WERI-Rb-1 (cell line): ENCODE measurements around the gene SLC7A5.

Experiments used
- DNase-seq: peaks from one replicate; pipeline ENCODE4 v3.0.0-alpha.2; 2020
- H3K27ac ChIP-seq: fragments of 250-450 bp; sonication (Bioruptor Pico); 2 replicates; pipeline ENCODE4 v1.5.1; 2020; ENCODE audit warnings: mild to moderate bottlenecking, moderate library complexity
- H3K27me3 ChIP-seq: fragments of 250-450 bp; sonication (Bioruptor Pico); 2 replicates; pipeline ENCODE4 v1.5.1; 2021; ENCODE audit warnings: mild to moderate bottlenecking, low read depth, moderate library complexity; ENCODE audit not compliant: insufficient read depth, severe bottlenecking
- H3K36me3 ChIP-seq: fragments of 250-450 bp; sonication (Bioruptor Pico); 2 replicates; pipeline ENCODE4 v1.5.1; 2020; ENCODE audit warnings: mild to moderate bottlenecking, moderate library complexity
- H3K4me3 ChIP-seq: 2 replicates; pipeline ENCODE4 v1.5.1; 2011; ENCODE audit warnings: low read depth, mild to moderate bottlenecking, control low read depth, low read length
- H3K9me3 ChIP-seq: fragments of 250-450 bp; sonication (Bioruptor Pico); 2 replicates; pipeline ENCODE4 v1.5.1; 2021; ENCODE audit warnings: mild to moderate bottlenecking, moderate library complexity; ENCODE audit not compliant: severe bottlenecking
- CTCF ChIP-seq: IDR thresholded peaks from 2 replicates; pipeline ENCODE4 v1.5.1; 2011; ENCODE audit warnings: low read depth, mild to moderate bottlenecking, control low read depth, inconsistent platforms, low read length

Gene SLC7A5

GRCh38 chr16:87834668-87835473, 34.4 kb downstream of the SLC7A5 start:
- Histone ChIP-seq H3K36me3 (peaks cover 48% of the 10 kb centered on the region), H3K4me3 (no peak overlapping the region), H3K9me3 (no peaks in the 10 kb centered on the region), H3K27me3 (no peaks in the 10 kb centered on the region), H3K27ac (peak overlapping the region; percentile 84)
- no peak for TF ChIP-seq CTCF
- peak; percentile 86 for DNase-seq

- peaks cover 43% of the 10 kb centered on the region for H3K36me3 ChIP-seq
- H3K9me3 ChIP-seq, result no peaks in the 10 kb centered on the region
- H3K4me3 ChIP-seq, result no peak overlapping the region
- peak; percentile 59 for DNase-seq
- peak overlapping the region; percentile 84 for H3K27ac ChIP-seq
- H3K27me3 ChIP-seq, result no peaks in the 10 kb centered on the region
- no peak for TF ChIP-seq CTCF
Observed at GRCh38 chr16:87834005-87834667, 35.2 kb downstream of the SLC7A5 start.

GRCh38 chr16:87833548-87833947, 35.8 kb downstream of the SLC7A5 start:
- Histone ChIP-seq H3K4me3 (no peak overlapping the region), H3K27me3 (no peaks in the 10 kb centered on the region), H3K9me3 (no peaks in the 10 kb centered on the region), H3K36me3 (peaks cover 42% of the 10 kb centered on the region), H3K27ac (peak overlapping the region; percentile 84)
- TF ChIP-seq CTCF, result no peak
- no peak for DNase-seq

GRCh38 chr16:87832741-87833502, 36.4 kb downstream of the SLC7A5 start:
- Histone ChIP-seq H3K27ac (peak overlapping the region; percentile 84), H3K36me3 (peaks cover 39% of the 10 kb centered on the region), H3K27me3 (no peaks in the 10 kb centered on the region), H3K4me3 (no peak overlapping the region), H3K9me3 (no peaks in the 10 kb centered on the region)
- DNase-seq, result no peak
- TF ChIP-seq CTCF, result no peak

GRCh38 chr16:87832137-87832527, 37.2 kb downstream of the SLC7A5 start:
- H3K27ac ChIP-seq, result no peak overlapping the region
- no peaks in the 10 kb centered on the region for H3K27me3 ChIP-seq
- no peak for DNase-seq
- TF ChIP-seq CTCF, result no peak
- no peaks in the 10 kb centered on the region for H3K9me3 ChIP-seq
- H3K36me3 ChIP-seq, result peaks cover 31% of the 10 kb centered on the region
- H3K4me3 ChIP-seq, result no peak overlapping the region
